Osteoblast (primary cell): ENCODE measurements around the gene MOAP1. TPM values are rescaled to one million over a fixed set of nuclear protein-coding genes. Genes with fewer than 3 reads are reported as not detected.

Experiments
- DNase-seq: peaks from one replicate; pipeline ENCODE4 v3.0.0; 2011; ENCODE audit warnings: low spot score, mixed read lengths; ENCODE audit not compliant: insufficient read length; ENCODE audit errors: missing footprints
- H2AFZ ChIP-seq: 2 replicates; pipeline ENCODE4 v1.6.0; 2011; ENCODE audit warnings: mild to moderate bottlenecking, low read length
- H3K27ac ChIP-seq: 2 replicates; pipeline ENCODE4 v1.5.1; 2011; ENCODE audit warnings: mild to moderate bottlenecking, low read depth, low read length, moderate library complexity
- H3K27me3 ChIP-seq: 2 replicates; pipeline ENCODE4 v1.6.0; 2012; ENCODE audit warnings: mild to moderate bottlenecking, control low read depth, inconsistent platforms, low read length, moderate library complexity; ENCODE audit not compliant: insufficient read depth
- H3K36me3 ChIP-seq: 2 replicates; pipeline ENCODE4 v1.5.1; 2011; ENCODE audit warnings: mild to moderate bottlenecking, low read length, control low read depth, moderate library complexity; ENCODE audit not compliant: insufficient read depth
- H3K4me1 ChIP-seq: 2 replicates; pipeline ENCODE4 v1.5.1; 2011; ENCODE audit warnings: mild to moderate bottlenecking, low read length, control low read depth, moderate library complexity; ENCODE audit not compliant: insufficient read depth
- H3K4me2 ChIP-seq: 2 replicates; pipeline ENCODE4 v1.6.0; 2011; ENCODE audit warnings: mild to moderate bottlenecking, low read length; ENCODE audit not compliant: insufficient read depth
- H3K4me3 ChIP-seq: fragments of 200-600 bp; sonication (generic); 3 replicates; pipeline ENCODE4 v1.5.1; 2012; ENCODE audit warnings: mild to moderate bottlenecking, low read length, inconsistent platforms; ENCODE audit not compliant: insufficient read depth
- H3K79me2 ChIP-seq: 2 replicates; pipeline ENCODE4 v1.6.0; 2012; ENCODE audit warnings: mild to moderate bottlenecking, low read length, control low read depth, inconsistent platforms; ENCODE audit not compliant: insufficient read depth
- H3K9me3 ChIP-seq: 2 replicates; pipeline ENCODE4 v1.5.1; 2011; ENCODE audit warnings: low read depth, low read length, control low read depth
- H4K20me1 ChIP-seq: 2 replicates; pipeline ENCODE4 v1.6.0; 2012; ENCODE audit warnings: mild to moderate bottlenecking, low read length, control low read depth; ENCODE audit not compliant: insufficient read depth
- total RNA-seq: library from RNA; depleted of rRNA; stranded (reverse); fragments of >200 nt; gene quantifications from 2 replicates; pipeline ENCODE4 v1.2.3, GENCODE V29; 2012
- TF ChIP-seq, protein P1 (sequence below): IDR thresholded peaks from 2 replicates; pipeline ENCODE4 v1.5.1; 2011; ENCODE audit warnings: mild to moderate bottlenecking, low read depth, low read length, moderate library complexity; ENCODE audit errors: extremely low read depth

MOAP1 gene
- total RNA-seq, 1 donor = 16.6 TPM

DNA sequence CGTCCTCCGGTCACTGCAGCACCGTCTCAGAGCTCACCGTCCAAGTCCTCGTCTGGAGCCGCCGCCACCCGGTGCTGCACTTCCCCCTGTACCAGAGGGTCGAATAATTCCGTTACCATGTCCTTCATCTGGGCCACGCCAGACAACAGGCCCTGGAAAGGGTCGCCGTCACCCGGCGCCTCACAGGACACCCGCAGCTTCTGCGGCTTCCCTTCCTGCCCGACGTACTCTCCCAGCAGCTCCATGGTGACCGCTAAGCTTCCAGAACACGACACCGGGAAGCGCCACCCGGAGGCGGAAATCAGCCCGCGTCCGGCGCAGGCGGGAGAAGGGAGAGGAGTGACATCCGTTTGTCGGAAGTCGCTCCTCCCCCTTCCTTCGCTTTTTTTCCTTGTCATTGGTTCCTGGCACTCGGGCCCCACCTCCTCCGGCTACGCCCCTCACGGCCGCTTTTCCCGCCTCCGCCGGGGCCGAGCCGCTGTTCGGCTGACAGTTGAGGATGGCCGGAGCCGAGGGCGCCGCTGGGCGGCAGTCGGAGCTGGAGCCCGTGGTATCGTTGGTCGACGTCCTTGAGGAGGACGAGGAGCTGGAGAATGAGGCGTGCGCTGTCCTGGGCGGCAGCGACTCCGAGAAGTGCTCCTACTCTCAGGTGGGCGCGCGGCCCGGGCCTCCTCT lies 22.2 kb upstream of the MOAP1 start, which contains the start of the genes GON7 and UBR7:
Gene GON7 (minus strand): TSS at position 273 of the 675 bp plus-strand sequence. CDS start 28 bp downstream, at position 245.
Gene UBR7 (plus strand): TSS at position 464 of the 675 bp plus-strand sequence. CDS start 36 bp downstream, at position 500.
- Histone ChIP-seq H3K27me3 (no peaks in the 10 kb centered on the region), H3K27ac (peak within 1 kb of the TSS; percentile 80), H2AFZ (peak within 1 kb of the TSS; percentile 95), H3K79me2 (peaks cover 50% of the 10 kb centered on the region), H3K9me3 (no peaks in the 10 kb centered on the region), H3K4me1 (peaks cover 20% of the 10 kb centered on the region), H3K36me3 (no peaks in the 10 kb centered on the region), H4K20me1 (no peaks in the 10 kb centered on the region), H3K4me2 (peak within 1 kb of the TSS; percentile 79), H3K4me3 (peak within 1 kb of the TSS; percentile 99)
- DNase-seq = peak; percentile 95
- TF ChIP-seq, protein P1, sequence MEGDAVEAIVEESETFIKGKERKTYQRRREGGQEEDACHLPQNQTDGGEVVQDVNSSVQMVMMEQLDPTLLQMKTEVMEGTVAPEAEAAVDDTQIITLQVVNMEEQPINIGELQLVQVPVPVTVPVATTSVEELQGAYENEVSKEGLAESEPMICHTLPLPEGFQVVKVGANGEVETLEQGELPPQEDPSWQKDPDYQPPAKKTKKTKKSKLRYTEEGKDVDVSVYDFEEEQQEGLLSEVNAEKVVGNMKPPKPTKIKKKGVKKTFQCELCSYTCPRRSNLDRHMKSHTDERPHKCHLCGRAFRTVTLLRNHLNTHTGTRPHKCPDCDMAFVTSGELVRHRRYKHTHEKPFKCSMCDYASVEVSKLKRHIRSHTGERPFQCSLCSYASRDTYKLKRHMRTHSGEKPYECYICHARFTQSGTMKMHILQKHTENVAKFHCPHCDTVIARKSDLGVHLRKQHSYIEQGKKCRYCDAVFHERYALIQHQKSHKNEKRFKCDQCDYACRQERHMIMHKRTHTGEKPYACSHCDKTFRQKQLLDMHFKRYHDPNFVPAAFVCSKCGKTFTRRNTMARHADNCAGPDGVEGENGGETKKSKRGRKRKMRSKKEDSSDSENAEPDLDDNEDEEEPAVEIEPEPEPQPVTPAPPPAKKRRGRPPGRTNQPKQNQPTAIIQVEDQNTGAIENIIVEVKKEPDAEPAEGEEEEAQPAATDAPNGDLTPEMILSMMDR = peak; percentile 12

DNA sequence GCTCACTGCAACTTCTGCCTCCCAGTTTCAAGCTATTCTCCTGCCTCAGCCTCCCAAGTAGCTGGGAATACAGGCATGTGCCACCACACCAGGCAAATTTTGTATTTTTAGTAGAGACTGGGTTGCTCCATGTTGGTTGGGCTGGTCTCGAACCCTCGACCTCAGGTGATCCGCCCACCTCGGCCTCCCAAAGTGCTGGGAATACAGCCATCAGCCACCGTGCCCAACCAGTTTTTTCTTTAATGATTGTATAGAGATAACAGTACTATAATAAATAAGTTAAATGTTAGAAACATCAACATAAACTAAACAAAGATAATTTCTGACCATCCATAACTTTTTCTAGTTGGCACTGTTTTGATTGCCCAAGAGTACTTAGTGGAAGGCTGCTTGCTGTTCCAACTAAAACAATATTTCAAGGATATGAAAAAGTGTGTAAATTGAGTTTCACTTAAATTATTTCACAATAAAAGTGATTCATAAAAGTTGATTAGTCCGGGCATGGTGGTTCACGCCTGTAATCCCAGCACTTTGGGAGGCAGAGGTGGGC lies 16.5 kb upstream of the MOAP1 start:
- Histone ChIP-seq H3K4me2 (no peak overlapping the region), H2AFZ (no peak overlapping the region), H3K79me2 (peaks cover 27% of the 10 kb centered on the region), H3K27ac (no peak overlapping the region), H4K20me1 (no peaks in the 10 kb centered on the region), H3K36me3 (no peaks in the 10 kb centered on the region), H3K27me3 (no peaks in the 10 kb centered on the region), H3K4me3 (no peak overlapping the region), H3K4me1 (peaks cover 8% of the 10 kb centered on the region), H3K9me3 (no peaks in the 10 kb centered on the region)
- no peak for DNase-seq
- TF ChIP-seq, protein P1 = no peak

DNA sequence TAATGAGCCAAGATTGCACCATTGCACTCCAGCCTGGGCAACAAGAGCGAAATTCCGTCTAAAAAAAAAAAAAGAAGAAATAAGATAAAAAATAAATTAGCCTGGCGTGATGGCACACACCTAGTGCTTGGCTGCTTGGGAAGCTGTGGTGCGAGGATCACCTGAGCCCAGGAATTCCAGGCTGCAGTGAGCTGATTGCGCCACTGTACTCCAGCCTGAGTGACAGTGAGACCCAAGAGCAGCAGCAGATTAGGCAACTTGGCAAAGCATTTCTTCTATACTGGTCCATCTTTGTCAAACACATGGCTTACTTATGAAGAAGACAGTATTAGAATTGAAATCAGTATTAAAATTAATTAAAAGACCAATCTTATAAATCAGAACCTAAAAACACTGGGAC lies 15.9 kb upstream of the MOAP1 start:
- DNase-seq = no peak
- no peaks in the 10 kb centered on the region for H3K27me3 ChIP-seq
- no peak overlapping the region for H3K27ac ChIP-seq
- H3K9me3 ChIP-seq = no peaks in the 10 kb centered on the region
- TF ChIP-seq, protein P1 = no peak
- H3K4me2 ChIP-seq = no peak overlapping the region
- H3K36me3 ChIP-seq = no peaks in the 10 kb centered on the region
- no peaks in the 10 kb centered on the region for H4K20me1 ChIP-seq
- H3K79me2 ChIP-seq = peaks cover 20% of the 10 kb centered on the region
- no peak overlapping the region for H2AFZ ChIP-seq
- no peak overlapping the region for H3K4me3 ChIP-seq
- peaks cover under 1% of the 10 kb centered on the region for H3K4me1 ChIP-seq

DNA sequence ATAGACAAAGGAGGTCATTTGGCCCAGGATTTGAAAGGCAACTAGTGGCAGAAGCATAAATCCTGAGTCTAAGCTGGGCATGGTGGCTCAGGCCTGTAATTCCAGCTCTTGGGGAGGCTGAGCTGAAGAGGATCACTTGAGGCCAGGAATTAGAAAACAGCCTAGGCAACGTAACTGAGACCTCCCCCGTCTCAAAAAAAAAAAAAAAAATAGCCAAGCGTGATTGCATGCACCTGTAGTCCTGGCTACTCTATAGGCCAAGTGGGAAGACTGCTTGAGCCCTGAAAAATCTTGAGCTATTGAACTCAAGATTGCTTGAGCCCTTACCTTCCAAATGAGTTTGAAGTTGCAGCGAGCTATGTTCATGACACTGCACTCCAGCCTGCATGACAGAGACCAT lies 14.3 kb upstream of the MOAP1 start:
- no peak overlapping the region for H3K27ac ChIP-seq
- no peaks in the 10 kb centered on the region for H3K27me3 ChIP-seq
- H3K79me2 ChIP-seq = peaks cover 6% of the 10 kb centered on the region
- H3K36me3 ChIP-seq = no peaks in the 10 kb centered on the region
- no peak overlapping the region for H3K4me2 ChIP-seq
- H2AFZ ChIP-seq = no peak overlapping the region
- no peaks in the 10 kb centered on the region for H4K20me1 ChIP-seq
- no peaks in the 10 kb centered on the region for H3K4me1 ChIP-seq
- H3K4me3 ChIP-seq = no peak overlapping the region
- TF ChIP-seq, protein P1 = no peak
- H3K9me3 ChIP-seq = no peaks in the 10 kb centered on the region
- DNase-seq = no peak
